Breast epithelium (tissue), 3 donors: ENCODE results near the gene FAAP24.

Source experiments
- POLR2AphosphoS5 ChIP-seq, 3 donors: sonication (generic); formaldehyde crosslinking; IDR thresholded peaks; one replicate each; pipeline ENCODE4 v1.6.1; 2017; ENCODE audit warnings: antibody characterized with exemption in 3 of 3
- TF ChIP-seq, protein P1 (sequence below), 3 donors: fragments of 450-650 bp; IDR thresholded peaks; one replicate each; pipeline ENCODE4 v1.5.1; 2016 to 2017; ENCODE audit warnings: antibody characterized with exemption in 3 of 3, mild to moderate bottlenecking in 3 of 3, moderate library complexity in 3 of 3

DNA sequence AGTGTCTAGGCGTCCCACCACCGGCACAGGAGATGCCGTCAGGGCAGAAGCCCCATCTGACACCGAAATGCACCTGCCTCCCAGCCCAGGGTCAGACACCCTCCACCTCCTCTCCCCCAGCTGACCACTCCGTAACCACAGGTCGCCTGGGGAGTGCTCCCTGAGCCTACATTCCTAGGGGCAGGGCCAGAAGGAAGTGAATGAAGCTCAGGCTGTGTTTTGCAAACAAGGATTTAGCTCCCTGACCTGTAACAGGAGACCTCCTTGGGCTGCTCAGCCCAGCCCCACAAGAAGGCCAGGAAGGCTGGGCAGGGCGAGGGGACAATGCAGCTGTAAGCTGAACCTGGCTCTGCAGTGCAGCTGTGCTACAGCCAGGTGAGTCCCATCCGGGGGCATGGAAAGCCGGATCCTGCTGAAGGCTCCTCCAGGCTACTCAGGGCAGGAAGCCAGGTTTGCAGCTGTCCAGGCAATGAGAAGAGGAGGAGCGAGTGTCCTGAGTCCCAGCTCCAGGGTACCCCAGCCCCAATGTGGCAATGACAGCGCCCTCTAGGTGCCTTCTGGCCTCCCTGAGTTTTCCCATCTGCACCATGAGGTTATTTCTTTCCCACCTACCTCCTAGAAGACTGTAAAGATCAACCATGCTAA is 50.6 kb downstream of the FAAP24 start:
- TF ChIP-seq, protein P1, sequence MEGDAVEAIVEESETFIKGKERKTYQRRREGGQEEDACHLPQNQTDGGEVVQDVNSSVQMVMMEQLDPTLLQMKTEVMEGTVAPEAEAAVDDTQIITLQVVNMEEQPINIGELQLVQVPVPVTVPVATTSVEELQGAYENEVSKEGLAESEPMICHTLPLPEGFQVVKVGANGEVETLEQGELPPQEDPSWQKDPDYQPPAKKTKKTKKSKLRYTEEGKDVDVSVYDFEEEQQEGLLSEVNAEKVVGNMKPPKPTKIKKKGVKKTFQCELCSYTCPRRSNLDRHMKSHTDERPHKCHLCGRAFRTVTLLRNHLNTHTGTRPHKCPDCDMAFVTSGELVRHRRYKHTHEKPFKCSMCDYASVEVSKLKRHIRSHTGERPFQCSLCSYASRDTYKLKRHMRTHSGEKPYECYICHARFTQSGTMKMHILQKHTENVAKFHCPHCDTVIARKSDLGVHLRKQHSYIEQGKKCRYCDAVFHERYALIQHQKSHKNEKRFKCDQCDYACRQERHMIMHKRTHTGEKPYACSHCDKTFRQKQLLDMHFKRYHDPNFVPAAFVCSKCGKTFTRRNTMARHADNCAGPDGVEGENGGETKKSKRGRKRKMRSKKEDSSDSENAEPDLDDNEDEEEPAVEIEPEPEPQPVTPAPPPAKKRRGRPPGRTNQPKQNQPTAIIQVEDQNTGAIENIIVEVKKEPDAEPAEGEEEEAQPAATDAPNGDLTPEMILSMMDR (IDR thresholded peaks at IDR 0.05): no peak
- TF ChIP-seq POLR2AphosphoS5 (IDR thresholded peaks at IDR 0.05): no peak
